Measurements from ENCODE around the gene CD3G.

- TF ChIP-seq POLR2A (IDR thresholded peaks at IDR 0.05; ENCODE audit: low read depth), result no peak
- peak; percentile 45 to 57 (median 50) for TF ChIP-seq CTCF (IDR thresholded peaks at IDR 0.05)
- TF ChIP-seq EP300 (IDR thresholded peaks at IDR 0.05), result no peak
- TF ChIP-seq POLR2AphosphoS5 (IDR thresholded peaks at IDR 0.05), result no peak
These were observed 9.1 kb downstream of the CD3G start for GRCh38 chr11:118353084-118353710.
